HCT116 (cell line): ENCODE measurements around the gene SPSB2. TPM values are rescaled to one million over a fixed set of nuclear protein-coding genes. Genes with fewer than 3 reads are reported as not detected.

Experiments
- ATAC-seq: fragments of 200-7000 bp; cut with Tn5 transposase; 2 replicates; pipeline ENCODE4 v1.9.1; 2020; ENCODE audit warnings: mild to moderate bottlenecking, moderate library complexity
- BruUV-seq: library from RNA; stranded (reverse); fragments of 400-500 nt; replicated peaks from 2 replicates; lab custom pipeline; 2021; lab: Mats Ljungman, UMichigan
- CTCF ChIA-PET: fragments of 300-600 bp; sonication (Branson Sonifier 250); formaldehyde crosslinking; loops from one replicate; lab custom pipeline; 2021; ENCODE audit warnings: antibody characterized with exemption; lab: Charles Lee
- POLR2A ChIA-PET: fragments of 300-600, 350-600 bp; sonication (Branson Sonifier 250); formaldehyde crosslinking; loops from one replicate; lab custom pipeline; 2021; ENCODE audit warnings: antibody characterized with exemption; lab: Charles Lee
- RAD21 ChIA-PET, 2 experiments: fragments of 300-600 bp; sonication (Branson Sonifier 250); formaldehyde crosslinking; loops; one replicate each; lab custom pipeline; 2023; ENCODE audit warnings: low total read pairs in 2 of 2; ENCODE audit not compliant: uncharacterized antibody in 2 of 2, unreplicated experiment in 2 of 2, low non-redundant PET in 1 of 2; lab: Charles Lee
- DNase-seq: peaks from one replicate; pipeline ENCODE4 v3.0.0-alpha.2; 2010; ENCODE audit warnings: low read depth, low spot score
- H2AFZ ChIP-seq: fragments of 200-600 bp; shearing (Covaris generic), sonication (generic); 2 replicates; pipeline ENCODE4 v1.6.1; 2017; ENCODE audit warnings: low read depth, mixed run types, mixed read lengths, antibody characterized with exemption, low read length; ENCODE audit not compliant: poor library complexity, severe bottlenecking
- H3K27ac ChIP-seq: 2 replicates; pipeline ENCODE4 v1.5.1; 2012; ENCODE audit warnings: low read depth, low read length
- H3K27me3 ChIP-seq: fragments of 200-600 bp; sonication (generic); 2 replicates; pipeline ENCODE4 v1.6.1; 2016; ENCODE audit warnings: mixed run types, low read length, mixed read lengths; ENCODE audit not compliant: insufficient read depth
- H3K36me3 ChIP-seq, 2 experiments: fragments of 200-500 bp in 1 of 2; fragments of 200-600 bp in 1 of 2; sonication (Bioruptor generic) in 1 of 2; sonication (generic) in 1 of 2; 2 replicates each; pipeline versions ENCODE4 v1.5.1 to v1.6.1; 2014 to 2016; ENCODE audit warnings: low read length in 2 of 2, inconsistent platforms in 1 of 2, mixed read lengths in 1 of 2, mixed run types in 1 of 2; ENCODE audit not compliant: insufficient read depth in 2 of 2, control insufficient read depth in 1 of 2
- H3K4me1 ChIP-seq, 2 experiments: fragments of 200-600 bp in 1 of 2; sonication (generic) in 1 of 2; 2 replicates each; pipeline versions ENCODE4 v1.5.1 to v1.6.1; 2012 to 2017; ENCODE audit warnings: low read length in 2 of 2, inconsistent platforms in 1 of 2, mild to moderate bottlenecking in 1 of 2, mixed read lengths in 1 of 2, mixed run types in 1 of 2, moderate library complexity in 1 of 2; ENCODE audit not compliant: insufficient read depth in 2 of 2, control insufficient read depth in 1 of 2
- H3K4me2 ChIP-seq: fragments of 200-600 bp; sonication (generic); 2 replicates; pipeline ENCODE4 v1.6.1; 2017; ENCODE audit warnings: mixed run types, low read length, mixed read lengths
- H3K4me3 ChIP-seq, 2 experiments: fragments of 200-600 bp in 1 of 2; sonication (generic) in 1 of 2; replicated peaks in 1 of 2; 2 replicates each; pipeline ENCODE4 v1.5.1; 2011 to 2016; ENCODE audit warnings: low read length in 2 of 2, control low read depth in 1 of 2, low read depth in 1 of 2, mild to moderate bottlenecking in 1 of 2, mixed read lengths in 1 of 2, mixed run types in 1 of 2
- H3K79me2 ChIP-seq: fragments of 200-600 bp; sonication (generic); 2 replicates; pipeline ENCODE4 v1.6.1; 2017; ENCODE audit warnings: mild to moderate bottlenecking, mixed run types, low read length, moderate library complexity, mixed read lengths; ENCODE audit not compliant: insufficient read depth
- H3K9ac ChIP-seq: fragments of 200-600 bp; sonication (generic); 2 replicates; pipeline ENCODE4 v1.6.1; 2016; ENCODE audit warnings: low read length, mixed read lengths
- H3K9me2 ChIP-seq: fragments of 200-600 bp; sonication (generic), shearing (Covaris generic); 2 replicates; pipeline ENCODE4 v1.6.1; 2017; ENCODE audit warnings: mixed run types, mild to moderate bottlenecking, moderate library complexity; ENCODE audit not compliant: insufficient read depth
- H3K9me3 ChIP-seq, 2 experiments: fragments of 200-500 bp in 1 of 2; fragments of 200-600 bp in 1 of 2; sonication (Bioruptor generic) in 1 of 2; sonication (generic) in 1 of 2; 2 replicates each; pipeline ENCODE4 v1.6.1; 2014 to 2017; ENCODE audit warnings: low read length in 2 of 2, mixed read lengths in 2 of 2, inconsistent platforms in 1 of 2, low read depth in 1 of 2, mild to moderate bottlenecking in 1 of 2, mixed run types in 1 of 2, moderate library complexity in 1 of 2; ENCODE audit not compliant: control insufficient read depth in 1 of 2, insufficient read depth in 1 of 2
- H4K20me1 ChIP-seq: fragments of 200-600 bp; sonication (generic), shearing (Covaris generic); 2 replicates; pipeline ENCODE4 v1.6.1; 2017; ENCODE audit warnings: mixed run types, mild to moderate bottlenecking, moderate library complexity; ENCODE audit not compliant: insufficient read depth
- CBX3 ChIP-seq: IDR thresholded peaks from 2 replicates; pipeline ENCODE4 v1.6.1; 2012; ENCODE audit warnings: low read depth
- CTCF ChIP-seq, 3 experiments: fragments of 200-600 bp in 1 of 3; sonication (generic) in 1 of 3; IDR thresholded peaks in 2 of 3; conservative IDR thresholded peaks in 1 of 3; 2 replicates each; pipeline ENCODE4 v1.5.1; 2012 to 2017; ENCODE audit warnings: low read depth in 2 of 3, low read length in 2 of 3, antibody characterized with exemption in 1 of 3, borderline replicate concordance in 1 of 3, control low read depth in 1 of 3, mild to moderate bottlenecking in 1 of 3, mixed read lengths in 1 of 3, mixed run types in 1 of 3, moderate library complexity in 1 of 3; ENCODE audit not compliant: insufficient read depth in 1 of 3
- EGR1 ChIP-seq: IDR thresholded peaks from 2 replicates; pipeline ENCODE4 v1.6.1; 2012; ENCODE audit warnings: low read depth
- ELF1 ChIP-seq: IDR thresholded peaks from 2 replicates; pipeline ENCODE4 v1.6.1; 2012; ENCODE audit warnings: low read depth, borderline replicate concordance
- EZH2 ChIP-seq: fragments of 200-600 bp; sonication (generic); IDR thresholded peaks from 2 replicates; pipeline ENCODE4 v1.6.1; 2017; ENCODE audit warnings: antibody characterized with exemption, mixed run types
- FOSL1 ChIP-seq: IDR thresholded peaks from 2 replicates; pipeline ENCODE4 v1.6.1; 2012; ENCODE audit warnings: low read depth
- JUND ChIP-seq: IDR thresholded peaks from 2 replicates; pipeline ENCODE4 v1.6.1; 2012
- MAX ChIP-seq: IDR thresholded peaks from 2 replicates; pipeline ENCODE4 v1.6.1; 2012
- POLR2AphosphoS5 ChIP-seq: IDR thresholded peaks from 2 replicates; pipeline ENCODE4 v1.6.1; 2011; ENCODE audit warnings: mild to moderate bottlenecking, low read depth, low read length, moderate library complexity
- SIN3A ChIP-seq: IDR thresholded peaks from 2 replicates; pipeline ENCODE4 v1.6.1; 2012; ENCODE audit warnings: low read depth
- SRF ChIP-seq: IDR thresholded peaks from 2 replicates; pipeline ENCODE4 v1.6.1; 2012; ENCODE audit warnings: low read depth
- TCF7L2 ChIP-seq: IDR thresholded peaks from 2 replicates; pipeline ENCODE4 v1.7.0; 2011; ENCODE audit warnings: borderline replicate concordance, inconsistent platforms; ENCODE audit not compliant: insufficient read depth, insufficient read length; ENCODE audit errors: extremely low read depth
- ZFX ChIP-seq: fragments of 450-650 bp; IDR thresholded peaks from 2 replicates; pipeline ENCODE4 v1.6.1; 2017
- ZNF274 ChIP-seq: fragments of 200-500 bp; sonication (Bioruptor generic); IDR thresholded peaks from 2 replicates; pipeline ENCODE4 v1.6.1; 2014; ENCODE audit warnings: mild to moderate bottlenecking, low read depth, low read length, inconsistent platforms
- intact Hi-C: fragments of 100-400 bp; cut with micrococcal nuclease; formaldehyde crosslinking; loops from 2 replicates; pipeline ENCODE4 v1.10.0; 2022
- total RNA-seq: library from RNA; stranded (reverse); gene quantifications from one replicate; pipeline ENCODE4 v1.2.1, GENCODE V29; 2021; ENCODE audit not compliant: unreplicated experiment
- TF ChIP-seq, protein P1 (sequence below): IDR thresholded peaks from 2 replicates; pipeline ENCODE4 v1.6.1; 2011; ENCODE audit warnings: mild to moderate bottlenecking, low read length, moderate library complexity; ENCODE audit not compliant: insufficient replicate concordance; ENCODE audit errors: extremely low read depth
- TF ChIP-seq, protein P2 (sequence below): IDR thresholded peaks from 2 replicates; pipeline ENCODE4 v1.6.1; 2012

The SPSB2 gene
- total RNA-seq, 1 experiment from 2014 or later, result 10.0 TPM

GRCh38 chr12:6834254-6834653 is 38.8 kb downstream of the SPSB2 start:
- TF ChIP-seq ZNF274 (no peak), ELF1 (no peak), EGR1 (no peak), TCF7L2 (no peak), CBX3 (no peak), JUND (no peak), ZFX (no peak), SRF (no peak), POLR2AphosphoS5 (no peak), CTCF (IDR thresholded peaks at IDR 0.05 in 2 of 3, conservative IDR thresholded peaks at IDR 0.05 in 1 of 3; ENCODE audit: borderline replicate concordance in 1 of 3, insufficient read depth in 1 of 3, low read depth in 2 of 3, low read length in 2 of 3) (no peak), EZH2 (no peak), MAX (no peak), FOSL1 (no peak), SIN3A (no peak)
- TF ChIP-seq, protein P1, sequence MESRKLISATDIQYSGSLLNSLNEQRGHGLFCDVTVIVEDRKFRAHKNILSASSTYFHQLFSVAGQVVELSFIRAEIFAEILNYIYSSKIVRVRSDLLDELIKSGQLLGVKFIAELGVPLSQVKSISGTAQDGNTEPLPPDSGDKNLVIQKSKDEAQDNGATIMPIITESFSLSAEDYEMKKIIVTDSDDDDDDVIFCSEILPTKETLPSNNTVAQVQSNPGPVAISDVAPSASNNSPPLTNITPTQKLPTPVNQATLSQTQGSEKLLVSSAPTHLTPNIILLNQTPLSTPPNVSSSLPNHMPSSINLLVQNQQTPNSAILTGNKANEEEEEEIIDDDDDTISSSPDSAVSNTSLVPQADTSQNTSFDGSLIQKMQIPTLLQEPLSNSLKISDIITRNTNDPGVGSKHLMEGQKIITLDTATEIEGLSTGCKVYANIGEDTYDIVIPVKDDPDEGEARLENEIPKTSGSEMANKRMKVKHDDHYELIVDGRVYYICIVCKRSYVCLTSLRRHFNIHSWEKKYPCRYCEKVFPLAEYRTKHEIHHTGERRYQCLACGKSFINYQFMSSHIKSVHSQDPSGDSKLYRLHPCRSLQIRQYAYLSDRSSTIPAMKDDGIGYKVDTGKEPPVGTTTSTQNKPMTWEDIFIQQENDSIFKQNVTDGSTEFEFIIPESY, result no peak
- TF ChIP-seq, protein P2, sequence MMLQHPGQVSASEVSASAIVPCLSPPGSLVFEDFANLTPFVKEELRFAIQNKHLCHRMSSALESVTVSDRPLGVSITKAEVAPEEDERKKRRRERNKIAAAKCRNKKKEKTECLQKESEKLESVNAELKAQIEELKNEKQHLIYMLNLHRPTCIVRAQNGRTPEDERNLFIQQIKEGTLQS, result no peak
- Histone ChIP-seq H3K79me2 (peaks cover 9% of the 10 kb centered on the region), H3K4me3 (no peak overlapping the region), H3K36me3 (peaks cover 16 to 33% of the 10 kb centered on the region in 2 experiments; a peak in 3 of 4 replicates), H3K9ac (no peak overlapping the region), H3K9me2 (no peaks in the 10 kb centered on the region), H3K27me3 (no peaks in the 10 kb centered on the region), H3K4me2 (no peak overlapping the region), H3K27ac (no peak overlapping the region), H4K20me1 (no peaks in the 10 kb centered on the region), H2AFZ (no peak overlapping the region), H3K4me1 (peaks cover 5 to 22% of the 10 kb centered on the region in 2 experiments), H3K9me3 (no peaks in the 10 kb centered on the region)
- intact Hi-C loops, result no loop called here
- ChIA-PET POLR2A (interaction anchor here (1.4 to 4.3 kb wide), 3 partner anchors 15 to 81 kb away, joined by 3 to 17 read pairs (median 5); partner anchors contain the start of genes CDCA3, MLF2 and USP5), RAD21 (no interaction called here), CTCF (interaction anchor here (1.2 to 5.5 kb wide), 7 partner anchors 12 to 145 kb away, joined by 3 to 38 read pairs (median 3); partner anchors contain the start of genes CDCA3, GPR162, MLF2 and USP5)
- DNase-seq, result no peak
- no TSS peak for BruUV-seq
- ATAC-seq, result no peak
